PC-9 (cell line): Measurements from ENCODE around the gene CTNNA3. TPM values are rescaled to one million over a fixed set of nuclear protein-coding genes. Genes with fewer than 3 reads are reported as not detected.

Experiments
- BruUV-seq: library from RNA; stranded (reverse); fragments of 400-500 nt; replicated peaks from 2 replicates; lab custom pipeline; 2021; lab: Mats Ljungman, UMichigan
- CTCF ChIA-PET: fragments of 300-600 bp; sonication (Branson Sonifier 250); formaldehyde crosslinking; loops from one replicate; lab custom pipeline; 2022; ENCODE audit warnings: antibody characterized with exemption; lab: Charles Lee
- POLR2A ChIA-PET: fragments of 300-600 bp; sonication (Branson Sonifier 250); formaldehyde crosslinking; loops from one replicate; lab custom pipeline; 2022; ENCODE audit warnings: antibody characterized with exemption; ENCODE audit not compliant: unreplicated experiment; lab: Charles Lee
- DNase-seq, 2 experiments: peaks; one replicate each; pipeline versions ENCODE4 v3.0.0 to v3.0.0-alpha.2; 2015 to 2022; ENCODE audit warnings: mixed read lengths in 1 of 2
- H2AFZ ChIP-seq: fragments of 200-600 bp; sonication (generic); 2 replicates; pipeline ENCODE4 v1.8.1; 2017; ENCODE audit warnings: antibody characterized with exemption
- H3F3A ChIP-seq: fragments of 200-600 bp; sonication (generic); 2 replicates; pipeline ENCODE4 v1.8.1; 2017; ENCODE audit warnings: antibody characterized with exemption, mild to moderate bottlenecking, low read depth; ENCODE audit not compliant: insufficient read depth
- H3K27ac ChIP-seq: fragments of 200-600 bp; sonication (generic); 2 replicates; pipeline ENCODE4 v1.6.1; 2016; ENCODE audit warnings: mixed run types
- H3K27me3 ChIP-seq: fragments of 200-600 bp; sonication (generic); 2 replicates; pipeline ENCODE4 v1.6.1; 2016; ENCODE audit warnings: low read depth, mixed run types; ENCODE audit not compliant: insufficient read depth
- H3K36me3 ChIP-seq: fragments of 200-600 bp; sonication (generic); 2 replicates; pipeline ENCODE4 v1.6.1; 2016; ENCODE audit warnings: low read depth, mixed run types
- H3K4me1 ChIP-seq: fragments of 200-600 bp; sonication (generic); replicated peaks from 2 replicates; pipeline ENCODE4 v1.6.1; 2016; ENCODE audit warnings: mixed run types; ENCODE audit not compliant: insufficient read depth
- H3K4me2 ChIP-seq: fragments of 200-600 bp; sonication (generic); 2 replicates; pipeline ENCODE4 v1.6.1; 2017; ENCODE audit warnings: mixed run types
- H3K4me3 ChIP-seq: fragments of 200-600 bp; sonication (generic); 2 replicates; pipeline ENCODE4 v1.6.1; 2016; ENCODE audit warnings: mixed run types
- H3K79me2 ChIP-seq: fragments of 200-600 bp; sonication (generic); 2 replicates; pipeline ENCODE4 v1.6.1; 2017; ENCODE audit warnings: low read depth, mixed run types
- H3K9me2 ChIP-seq: fragments of 200-600 bp; sonication (generic); 2 replicates; pipeline ENCODE4 v1.8.1; 2017; ENCODE audit warnings: mild to moderate bottlenecking; ENCODE audit not compliant: insufficient read depth
- H3K9me3 ChIP-seq: fragments of 200-600 bp; sonication (generic); 2 replicates; pipeline ENCODE4 v1.8.1; 2016; ENCODE audit warnings: low read depth; ENCODE audit not compliant: insufficient read depth
- H4K20me1 ChIP-seq: fragments of 200-600 bp; sonication (generic); 2 replicates; pipeline ENCODE4 v1.8.1; 2017; ENCODE audit not compliant: insufficient read depth
- EZH2 ChIP-seq: fragments of 200-600 bp; sonication (generic); IDR thresholded peaks from 2 replicates; pipeline ENCODE4 v1.8.0; 2017; ENCODE audit warnings: antibody characterized with exemption, low read depth
- intact Hi-C: fragments of 100-400 bp; cut with micrococcal nuclease; formaldehyde crosslinking; loops from one replicate; pipeline ENCODE4 v1.10.0; 2022; ENCODE audit not compliant: unreplicated experiment
- total RNA-seq: library from RNA; stranded (reverse); gene quantifications from 2 replicates; pipeline ENCODE4 v1.2.3, GENCODE V29; 2021
- TF ChIP-seq, protein P1 (sequence below): fragments of 200-600 bp; sonication (generic); conservative IDR thresholded peaks from 2 replicates; pipeline ENCODE4 v1.6.1; 2017; ENCODE audit warnings: mixed run types, antibody characterized with exemption, mild to moderate bottlenecking, moderate library complexity

CTNNA3 gene
- total RNA-seq, 1 experiment from 2014 or later = not detected

DNA sequence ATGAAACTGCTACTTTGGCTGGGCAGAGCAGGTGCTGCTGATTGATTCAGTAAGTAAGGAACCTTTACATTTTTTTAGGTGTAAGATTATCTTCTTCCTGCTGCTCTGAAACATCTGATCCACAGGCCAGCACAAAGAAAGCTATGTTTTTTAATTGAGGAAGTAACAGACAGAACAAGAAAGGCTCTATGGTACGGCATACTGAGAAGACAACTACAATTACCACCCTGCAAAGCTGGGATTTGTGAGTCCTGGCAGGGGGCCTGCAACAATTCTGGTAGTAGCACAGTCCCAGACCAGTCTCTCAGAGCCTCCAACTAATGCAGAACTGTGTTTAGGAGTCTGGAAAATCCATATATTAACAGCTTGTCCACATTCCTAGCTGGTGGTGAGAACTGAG lies 873.2 kb downstream of the CTNNA3 start:
- Histone ChIP-seq H3K4me3 (no peak overlapping the region), H3K9me3 (no peaks in the 10 kb centered on the region), H3K9me2 (no peaks in the 10 kb centered on the region), H3K4me1 (no peaks in the 10 kb centered on the region), H4K20me1 (no peaks in the 10 kb centered on the region), H3K27me3 (no peaks in the 10 kb centered on the region), H3K4me2 (no peak overlapping the region), H2AFZ (0 out of 2 replicates have a peak overlapping the region, but pooled peaks have one; percentile 12), H3F3A (no peaks in the 10 kb centered on the region), H3K79me2 (no peaks in the 10 kb centered on the region), H3K27ac (no peak overlapping the region), H3K36me3 (no peaks in the 10 kb centered on the region)
- no TSS peak for BruUV-seq
- intact Hi-C loops = no loop called here
- ChIA-PET CTCF (no interaction called here), POLR2A (no interaction called here)
- TF ChIP-seq, protein P1, sequence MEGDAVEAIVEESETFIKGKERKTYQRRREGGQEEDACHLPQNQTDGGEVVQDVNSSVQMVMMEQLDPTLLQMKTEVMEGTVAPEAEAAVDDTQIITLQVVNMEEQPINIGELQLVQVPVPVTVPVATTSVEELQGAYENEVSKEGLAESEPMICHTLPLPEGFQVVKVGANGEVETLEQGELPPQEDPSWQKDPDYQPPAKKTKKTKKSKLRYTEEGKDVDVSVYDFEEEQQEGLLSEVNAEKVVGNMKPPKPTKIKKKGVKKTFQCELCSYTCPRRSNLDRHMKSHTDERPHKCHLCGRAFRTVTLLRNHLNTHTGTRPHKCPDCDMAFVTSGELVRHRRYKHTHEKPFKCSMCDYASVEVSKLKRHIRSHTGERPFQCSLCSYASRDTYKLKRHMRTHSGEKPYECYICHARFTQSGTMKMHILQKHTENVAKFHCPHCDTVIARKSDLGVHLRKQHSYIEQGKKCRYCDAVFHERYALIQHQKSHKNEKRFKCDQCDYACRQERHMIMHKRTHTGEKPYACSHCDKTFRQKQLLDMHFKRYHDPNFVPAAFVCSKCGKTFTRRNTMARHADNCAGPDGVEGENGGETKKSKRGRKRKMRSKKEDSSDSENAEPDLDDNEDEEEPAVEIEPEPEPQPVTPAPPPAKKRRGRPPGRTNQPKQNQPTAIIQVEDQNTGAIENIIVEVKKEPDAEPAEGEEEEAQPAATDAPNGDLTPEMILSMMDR = no peak
- TF ChIP-seq EZH2 = no peak
- no peak for DNase-seq

DNA sequence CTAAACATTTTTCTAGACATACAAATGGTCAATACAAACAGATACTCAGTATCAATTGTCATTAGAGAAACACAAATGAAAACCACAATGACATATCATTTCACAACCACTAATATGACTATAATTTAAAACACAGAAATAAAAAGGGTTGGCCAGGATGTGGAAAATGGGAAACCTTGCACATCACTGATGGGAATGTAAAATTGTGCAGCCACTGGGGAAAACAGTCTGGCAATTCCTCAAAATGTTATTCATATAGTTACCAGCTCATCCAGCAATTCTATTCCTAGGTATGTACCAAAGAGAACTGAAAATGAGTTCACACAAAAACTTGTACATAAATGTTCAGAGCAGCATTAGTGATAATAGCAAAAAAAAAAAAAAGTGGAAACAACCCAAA lies 876.3 kb downstream of the CTNNA3 start:
- ChIA-PET CTCF (no interaction called here), POLR2A (no interaction called here)
- BruUV-seq = no TSS peak
- Histone ChIP-seq H2AFZ (no peak overlapping the region), H3K9me3 (no peaks in the 10 kb centered on the region), H3K27ac (no peak overlapping the region), H3K36me3 (no peaks in the 10 kb centered on the region), H3K27me3 (no peaks in the 10 kb centered on the region), H3K4me2 (no peak overlapping the region), H3K9me2 (no peaks in the 10 kb centered on the region), H3K4me1 (no peaks in the 10 kb centered on the region), H3K79me2 (no peaks in the 10 kb centered on the region), H4K20me1 (no peaks in the 10 kb centered on the region), H3F3A (no peaks in the 10 kb centered on the region), H3K4me3 (no peak overlapping the region)
- no peak for DNase-seq
- intact Hi-C loops = no loop called here
- TF ChIP-seq, protein P1 = no peak
- no peak for TF ChIP-seq EZH2

DNA sequence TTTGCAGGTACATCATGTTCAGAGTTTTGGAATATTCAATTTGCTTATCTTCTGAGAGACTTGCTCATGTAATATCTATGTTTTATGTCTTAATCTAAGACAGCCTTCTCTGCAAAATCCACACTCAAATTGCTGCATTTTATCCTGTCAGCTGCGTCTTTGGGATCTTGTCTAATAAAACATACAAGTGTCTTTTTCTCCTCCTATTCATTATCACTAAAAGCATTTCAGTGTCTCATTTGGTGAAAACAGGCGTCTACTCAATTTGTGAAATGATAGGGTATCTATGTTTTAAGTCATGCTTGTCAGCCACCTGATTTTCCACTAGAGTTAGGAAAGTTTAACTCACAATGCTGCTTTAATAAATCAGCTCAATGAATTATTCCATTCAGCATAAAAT lies 882.9 kb downstream of the CTNNA3 start:
- Histone ChIP-seq H3K79me2 (no peaks in the 10 kb centered on the region), H3F3A (no peaks in the 10 kb centered on the region), H3K4me3 (no peak overlapping the region), H4K20me1 (no peaks in the 10 kb centered on the region), H3K36me3 (no peaks in the 10 kb centered on the region), H3K27me3 (no peaks in the 10 kb centered on the region), H3K4me1 (no peaks in the 10 kb centered on the region), H3K9me3 (no peaks in the 10 kb centered on the region), H2AFZ (no peak overlapping the region), H3K27ac (no peak overlapping the region), H3K4me2 (no peak overlapping the region), H3K9me2 (no peaks in the 10 kb centered on the region)
- TF ChIP-seq, protein P1 = no peak
- no peak for TF ChIP-seq EZH2
- no peak for DNase-seq
- intact Hi-C loops = no loop called here
- ChIA-PET POLR2A (interaction anchor here (0.6 kb wide), 2 partner anchors 57 to 536 kb away, joined by 3 to 4 read pairs; no protein-coding TSS in a partner anchor), CTCF (no interaction called here)
- no TSS peak for BruUV-seq
